ENCODE data around the gene NDUFA3. TPM values are rescaled to one million over a fixed set of nuclear protein-coding genes. Genes with fewer than 3 reads are reported as not detected.

NDUFA3 gene
- total RNA-seq, 1 experiment from 2014 or later: 128 TPM

- no peak for DNase-seq (ENCODE audit: unreplicated experiment)
- Mint-ChIP-seq H3K4me3 (ENCODE audit: unreplicated experiment) (no peak overlapping the region), H3K36me3 (ENCODE audit: insufficient read depth, unreplicated experiment) (peaks cover 28% of the 10 kb centered on the region), H3K9me3 (ENCODE audit: unreplicated experiment) (no peaks in the 10 kb centered on the region), H3K27me3 (ENCODE audit: insufficient read depth, unreplicated experiment) (no peaks in the 10 kb centered on the region), H3K4me1 (ENCODE audit: insufficient read depth, unreplicated experiment) (peaks cover 20% of the 10 kb centered on the region), H3K27ac (ENCODE audit: low read depth, unreplicated experiment) (no peak overlapping the region)
- no peak for TF ChIP-seq CTCF (IDR thresholded peaks at IDR 0.05; ENCODE audit: unreplicated experiment)
- CTCF ChIA-PET: interaction anchor here (0.7 to 1.8 kb wide), 2 partner anchors 18 to 348 kb away, joined by 4 read pairs; partner anchors contain the start of gene LENG1
- intact Hi-C loops (cut with micrococcal nuclease): no loop called here
- BruUV-seq (replicated peaks): no TSS peak
- POLR2A ChIA-PET: interaction anchor here (1.0 to 1.2 kb wide), 2 partner anchors 17 to 26 kb away, joined by 3 to 4 read pairs; partner anchors contain the start of genes PRPF31 and TFPT
Measured at GRCh38 chr19:54141356-54141755, 38.7 kb downstream of the NDUFA3 start.

DNA sequence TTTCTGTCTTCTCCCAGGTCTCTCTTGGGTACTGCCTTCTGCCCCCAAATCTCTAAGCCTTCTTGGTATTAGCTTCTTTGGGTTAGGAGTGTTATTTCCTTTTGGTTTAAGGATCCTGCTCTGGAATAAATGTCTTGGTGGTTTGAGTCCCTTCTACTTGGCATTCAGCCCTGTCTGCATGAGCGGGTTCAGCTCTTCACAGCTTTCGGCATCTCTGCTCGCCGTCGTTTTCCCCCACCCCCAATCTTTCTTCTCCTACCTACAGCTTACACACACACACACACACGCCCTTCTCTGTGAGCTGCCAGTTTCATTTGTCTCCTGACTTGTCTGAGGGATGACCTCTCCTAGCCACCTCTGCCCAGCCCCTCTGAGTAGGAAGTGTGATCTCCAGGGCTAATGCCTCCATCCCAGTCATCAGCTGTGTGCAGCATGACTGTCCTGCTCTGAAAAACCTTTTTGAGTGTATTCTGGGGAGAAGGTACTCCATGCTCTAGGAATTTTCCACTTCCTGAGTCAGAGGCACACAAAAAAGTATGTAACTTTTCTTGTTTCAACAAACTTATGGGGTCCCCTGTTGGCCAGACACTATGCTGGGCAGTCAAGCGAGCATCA is 39.6 kb downstream of the NDUFA3 start:
- ChIA-PET CTCF (interaction anchor here (0.6 to 1.8 kb wide), 4 partner anchors 14 to 1551 kb away, joined by 3 to 4 read pairs (median 4); partner anchors contain the start of gene LENG1), POLR2A (interaction anchor here (1.0 to 1.2 kb wide), 2 partner anchors 16 to 27 kb away, joined by 3 to 4 read pairs; partner anchors contain the start of genes PRPF31 and TFPT)
- DNase-seq (ENCODE audit: unreplicated experiment): no peak
- no TSS peak for BruUV-seq (replicated peaks)
- intact Hi-C loops (cut with micrococcal nuclease): no loop called here
- H3K4me1 Mint-ChIP-seq (ENCODE audit: insufficient read depth, unreplicated experiment): peaks cover 19% of the 10 kb centered on the region
- no peaks in the 10 kb centered on the region for H3K9me3 Mint-ChIP-seq (ENCODE audit: unreplicated experiment)
- peaks cover 37% of the 10 kb centered on the region for H3K36me3 Mint-ChIP-seq (ENCODE audit: insufficient read depth, unreplicated experiment)
- H3K4me3 Mint-ChIP-seq (ENCODE audit: unreplicated experiment): no peak overlapping the region
- H3K27me3 Mint-ChIP-seq (ENCODE audit: insufficient read depth, unreplicated experiment): no peaks in the 10 kb centered on the region
- no peak overlapping the region for H3K27ac Mint-ChIP-seq (ENCODE audit: low read depth, unreplicated experiment)
- no peak for TF ChIP-seq CTCF (IDR thresholded peaks at IDR 0.05; ENCODE audit: unreplicated experiment)

GRCh38 chr19:54145541-54146158 is 43.0 kb downstream of the NDUFA3 start:
- TF ChIP-seq CTCF (IDR thresholded peaks at IDR 0.05; ENCODE audit: unreplicated experiment): no peak
- peaks cover 3% of the 10 kb centered on the region for H3K4me1 Mint-ChIP-seq (ENCODE audit: insufficient read depth, unreplicated experiment)
- BruUV-seq (replicated peaks): no TSS peak
- ChIA-PET POLR2A (no interaction called here), CTCF (interaction anchor here (0.6 to 1.0 kb wide), 2 partner anchors 13 to 338 kb away, joined by 3 read pairs; no protein-coding TSS in a partner anchor)
- H3K36me3 Mint-ChIP-seq (ENCODE audit: insufficient read depth, unreplicated experiment): peaks cover 71% of the 10 kb centered on the region
- no peak overlapping the region for H3K4me3 Mint-ChIP-seq (ENCODE audit: unreplicated experiment)
- no peaks in the 10 kb centered on the region for H3K9me3 Mint-ChIP-seq (ENCODE audit: unreplicated experiment)
- intact Hi-C loops (cut with micrococcal nuclease): no loop called here
- no peaks in the 10 kb centered on the region for H3K27me3 Mint-ChIP-seq (ENCODE audit: insufficient read depth, unreplicated experiment)
- no peak for DNase-seq (ENCODE audit: unreplicated experiment)
- H3K27ac Mint-ChIP-seq (ENCODE audit: low read depth, unreplicated experiment): no peak overlapping the region

GRCh38 chr19:54147676-54148075 is 45.0 kb downstream of the NDUFA3 start:
- TF ChIP-seq CTCF (IDR thresholded peaks at IDR 0.05; ENCODE audit: unreplicated experiment): no peak
- Mint-ChIP-seq H3K27me3 (ENCODE audit: insufficient read depth, unreplicated experiment) (no peaks in the 10 kb centered on the region), H3K27ac (ENCODE audit: low read depth, unreplicated experiment) (no peak overlapping the region), H3K4me3 (ENCODE audit: unreplicated experiment) (no peak overlapping the region), H3K4me1 (ENCODE audit: insufficient read depth, unreplicated experiment) (no peaks in the 10 kb centered on the region), H3K9me3 (ENCODE audit: unreplicated experiment) (no peaks in the 10 kb centered on the region), H3K36me3 (ENCODE audit: insufficient read depth, unreplicated experiment) (peaks cover 83% of the 10 kb centered on the region)
- POLR2A ChIA-PET: interaction anchor here (0.8 to 1.0 kb wide), 2 partner anchors 9 to 11 kb away, joined by 3 read pairs; no protein-coding TSS in a partner anchor
- no peak for DNase-seq (ENCODE audit: unreplicated experiment)
- no TSS peak for BruUV-seq (replicated peaks)
- intact Hi-C loops (cut with micrococcal nuclease): no loop called here
- CTCF ChIA-PET: interaction anchor here (0.6 to 1.2 kb wide), 2 partner anchors 12 to 33 kb away, joined by 3 to 6 read pairs; partner anchors contain the start of gene LENG1
